ENCODE results near the gene S100A13.
"Not testable (repeated sequence)": the region's sequence is repeated elsewhere in the genome, so short reads cannot be mapped to it uniquely, and the experiment has no call there.

Gene S100A13

DNA sequence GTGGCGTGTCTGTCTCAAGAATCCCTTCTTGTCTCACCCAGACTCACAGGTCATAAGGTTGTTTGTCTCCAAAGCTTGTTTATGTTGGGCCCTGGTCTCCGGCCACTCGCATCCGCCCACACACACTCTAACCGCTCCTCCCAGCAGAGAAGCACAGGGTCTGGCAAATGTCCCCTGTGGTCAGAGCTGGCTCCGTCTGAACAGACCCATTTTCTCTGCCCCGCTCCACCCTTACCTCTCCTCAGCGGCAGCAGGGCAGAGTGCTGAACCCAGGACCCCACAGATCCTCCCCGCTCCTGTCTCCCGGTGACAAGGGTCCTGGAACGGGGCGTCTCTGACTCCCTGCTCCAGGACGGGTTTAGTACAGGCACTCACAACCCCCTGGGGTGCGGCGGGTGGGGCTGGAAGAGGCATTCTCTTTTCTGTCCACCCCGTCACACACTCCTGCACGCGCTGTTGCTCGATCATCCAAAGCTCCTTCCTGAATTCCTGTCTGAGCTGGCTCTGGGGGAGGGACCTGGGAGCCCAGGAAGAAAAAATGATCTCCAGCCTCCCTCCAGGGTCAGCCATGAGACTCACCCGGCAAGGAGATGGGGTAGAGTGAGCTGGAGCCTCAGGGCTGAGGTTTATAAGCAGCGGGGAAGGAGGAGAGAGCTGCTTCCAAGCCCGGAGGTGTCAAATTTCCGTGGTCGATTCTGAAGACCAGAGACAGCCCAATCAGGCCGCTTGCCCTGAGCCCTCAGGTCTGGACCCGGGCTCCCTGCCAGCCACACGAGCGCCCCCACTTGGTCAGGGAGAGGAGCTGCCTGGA is at the start of gene S100A13:
Gene S100A13, minus strand, starts transcription at position 602 of the 811 bp plus-strand sequence. CDS start 1,033 bp downstream, outside the sequence.
- DNase-seq: peak; percentile 82 to 98 (median 85)

DNA sequence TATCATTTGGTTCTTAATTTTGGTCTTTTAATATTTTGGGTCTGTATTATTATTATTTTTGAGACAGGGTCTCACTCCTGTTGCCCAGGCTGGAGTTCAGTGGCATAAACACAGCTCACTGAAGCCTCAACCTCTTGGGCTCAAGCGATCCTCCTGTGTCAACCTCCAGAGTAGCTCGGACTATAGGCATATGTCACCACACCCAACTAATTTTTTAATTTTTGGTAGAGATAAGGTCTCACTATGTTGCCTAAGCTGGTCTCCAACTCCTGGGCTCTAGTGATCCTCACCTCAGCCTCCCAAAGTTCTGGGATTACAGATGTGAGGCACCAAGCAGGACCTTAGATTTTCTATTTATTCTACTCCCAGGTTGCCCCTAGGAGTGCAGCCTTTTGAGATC is 46.2 kb upstream of the S100A13 start:
- no peak for DNase-seq

DNA sequence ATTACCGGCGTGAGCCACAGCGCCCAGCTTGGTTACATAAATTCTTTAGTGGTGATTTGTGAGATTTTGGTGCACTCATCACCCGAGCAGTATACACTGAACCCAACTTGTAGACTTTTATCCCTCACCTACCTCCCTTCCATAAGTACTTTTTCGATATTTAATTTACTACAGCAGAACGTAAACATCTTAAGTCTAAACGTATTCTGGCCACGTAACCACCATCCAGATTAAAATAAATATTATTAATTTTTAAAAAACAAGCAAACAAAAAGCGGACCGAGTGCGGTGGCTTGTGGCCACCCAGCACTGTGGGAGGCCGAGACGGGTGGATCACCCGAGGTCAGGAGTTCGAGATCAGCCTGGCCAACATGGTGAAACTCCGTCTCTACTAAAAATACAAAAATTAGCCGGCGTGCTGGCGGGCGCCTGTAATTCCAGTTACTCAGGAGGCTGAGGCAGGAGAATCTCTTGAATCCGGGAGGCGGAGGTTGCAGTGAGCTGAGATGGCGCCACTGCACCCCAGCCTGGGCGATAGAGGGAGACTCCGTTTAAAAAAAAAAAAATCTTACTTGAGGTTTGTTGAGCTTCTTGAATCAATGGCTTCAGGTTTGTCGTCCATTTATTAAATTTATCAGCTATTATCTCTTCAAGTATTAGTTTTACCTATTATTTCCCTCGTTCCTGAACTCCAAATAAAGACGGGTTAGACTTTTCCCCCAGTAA is 44.5 kb upstream of the S100A13 start:
- DNase-seq: peak in 2 of 3 experiments; percentile 69 to 84

DNA sequence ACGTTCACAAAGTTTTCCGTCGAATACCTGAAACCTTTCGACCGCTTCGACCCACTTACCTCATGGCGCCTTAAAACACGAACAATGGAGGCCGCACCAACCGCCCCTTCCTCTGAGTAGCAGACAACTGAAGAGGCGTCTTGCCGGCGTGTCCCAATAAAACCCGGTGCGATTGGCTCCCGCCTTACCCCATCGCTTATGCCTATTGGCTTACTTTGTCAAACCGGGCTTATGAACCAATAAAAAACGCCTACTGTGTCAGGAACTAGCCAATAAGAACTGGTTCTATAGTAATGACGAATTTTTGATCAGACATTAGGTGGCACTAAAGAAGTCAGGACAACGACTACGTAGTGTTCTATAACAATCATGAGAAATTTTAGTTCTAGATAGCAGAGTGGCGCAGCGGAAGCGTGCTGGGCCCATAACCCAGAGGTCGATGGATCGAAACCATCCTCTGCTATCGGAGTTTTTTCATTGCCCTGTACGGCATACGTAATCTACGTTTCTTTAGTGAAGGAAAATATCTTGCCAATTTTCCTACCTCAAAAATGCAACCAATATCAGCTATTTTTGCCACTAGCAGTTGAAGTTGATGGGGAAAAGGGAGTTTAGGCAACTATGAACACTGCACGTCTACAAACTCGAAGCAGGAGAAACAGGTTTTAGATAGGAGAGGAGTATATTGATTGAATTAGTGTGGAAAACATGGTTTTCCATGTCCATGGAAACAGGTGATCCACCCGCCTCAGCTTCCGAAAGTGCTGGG is 43.7 kb upstream of the S100A13 start, which contains the start of gene ILF2:
Gene ILF2, minus strand, starts transcription at position 135 of the 769 bp plus-strand sequence. Its CDS starts 71 bp downstream, at position 64.
- peak; percentile 99 to 100 (median 100) for DNase-seq

DNA sequence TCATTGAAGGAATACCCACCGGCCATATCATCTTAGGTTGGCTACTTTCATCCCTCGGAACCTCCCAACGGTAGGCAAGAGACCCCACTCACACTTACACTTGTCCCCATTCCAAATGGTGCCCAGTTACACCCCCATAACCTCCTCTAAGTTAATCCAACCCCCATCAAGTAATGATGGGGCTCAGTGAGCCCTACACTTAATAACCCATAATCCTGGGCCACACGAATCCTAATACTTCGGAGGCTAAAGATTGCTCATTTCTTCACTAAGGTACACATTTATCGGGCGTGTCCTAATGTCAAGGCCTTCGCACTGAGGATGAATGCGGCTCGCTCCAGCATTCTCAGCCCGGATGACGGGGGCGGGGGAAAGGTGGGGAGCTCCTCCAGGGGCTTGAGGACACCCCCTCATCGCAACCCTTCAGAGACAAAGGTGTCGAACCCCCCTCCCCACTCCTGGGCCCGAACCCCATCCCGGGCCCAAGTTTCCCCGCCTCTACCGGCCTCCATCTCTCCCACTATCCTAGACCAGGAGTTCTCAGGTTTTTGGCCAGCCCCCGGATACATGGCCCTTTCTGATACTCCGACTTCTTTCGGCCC is 43.1 kb upstream of the S100A13 start:
- peak in 2 of 3 experiments; percentile 26 to 53 for DNase-seq

GRCh38 chr1:153669606-153670005 is 42.3 kb upstream of the S100A13 start:
- DNase-seq: no peak

DNA sequence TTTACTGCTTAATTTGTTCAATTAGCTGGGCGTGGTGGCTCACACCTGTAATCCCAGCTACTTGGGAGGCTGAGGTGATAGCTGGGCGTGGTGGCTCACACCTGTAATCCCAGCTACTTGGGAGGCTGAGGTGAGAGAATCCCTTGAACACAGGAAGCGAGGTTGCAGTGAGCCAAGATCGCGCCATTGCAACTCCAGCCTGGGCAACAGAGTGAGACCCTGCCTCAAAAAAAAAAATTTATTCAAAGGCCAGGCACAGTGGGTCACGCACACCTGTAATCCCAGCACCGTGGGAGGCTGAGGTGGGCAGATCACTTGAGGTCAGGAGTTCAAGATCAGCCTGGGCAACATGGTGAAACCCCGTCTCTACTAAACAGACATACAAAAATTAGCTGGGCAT is 41.4 kb upstream of the S100A13 start:
- DNase-seq: not testable (repeated sequence)

- DNase-seq: no peak
These were observed 40.1 kb upstream of the S100A13 start for GRCh38 chr1:153667439-153667838.

GRCh38 chr1:153663211-153663610 is 35.9 kb upstream of the S100A13 start:
- no peak for DNase-seq

- DNase-seq: peak in 1 of 3 experiments; percentile 16
These were observed 35.0 kb upstream of the S100A13 start for GRCh38 chr1:153662269-153662668.

GRCh38 chr1:153661111-153661708 is 33.9 kb upstream of the S100A13 start:
- peak in 1 of 3 experiments; percentile 49 for DNase-seq

DNA sequence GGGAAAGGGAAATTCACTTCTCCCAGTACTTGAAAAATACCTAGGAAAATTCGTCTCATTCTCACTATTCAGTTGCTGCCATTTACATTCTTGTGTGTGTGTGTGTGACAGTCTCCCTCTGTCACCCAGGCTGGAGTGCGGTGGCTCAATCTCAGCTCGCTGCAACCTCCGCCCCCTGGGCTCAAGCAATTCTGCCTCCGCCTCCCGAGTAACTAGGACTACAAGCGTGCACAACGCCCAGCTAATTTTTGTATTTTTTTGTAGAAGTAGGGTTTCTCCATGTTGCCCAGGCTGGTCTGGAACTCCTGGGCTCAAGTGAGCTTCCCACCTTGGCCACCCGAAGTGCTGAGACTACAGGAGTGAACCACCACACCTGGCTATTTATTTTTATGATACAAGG is 32.4 kb upstream of the S100A13 start:
- no peak for DNase-seq

DNA sequence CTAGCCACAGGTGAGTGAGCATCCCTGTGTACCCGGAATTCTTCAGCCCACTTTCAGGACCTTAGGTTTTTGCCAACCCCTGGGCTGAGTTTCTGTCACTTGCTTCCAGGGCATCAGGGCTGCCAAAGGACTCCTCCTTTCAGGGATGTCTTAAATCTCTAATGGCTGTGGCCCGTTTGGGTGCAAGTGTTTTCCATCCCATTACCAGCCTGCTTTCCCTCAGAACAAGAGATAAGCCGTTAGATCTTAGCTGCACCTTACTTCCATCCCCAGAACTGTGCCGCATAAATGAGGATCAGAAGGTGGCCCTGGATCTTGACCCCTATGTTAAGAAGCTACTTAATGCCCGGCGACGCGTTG is 31.9 kb upstream of the S100A13 start:
- DNase-seq: no peak

DNA sequence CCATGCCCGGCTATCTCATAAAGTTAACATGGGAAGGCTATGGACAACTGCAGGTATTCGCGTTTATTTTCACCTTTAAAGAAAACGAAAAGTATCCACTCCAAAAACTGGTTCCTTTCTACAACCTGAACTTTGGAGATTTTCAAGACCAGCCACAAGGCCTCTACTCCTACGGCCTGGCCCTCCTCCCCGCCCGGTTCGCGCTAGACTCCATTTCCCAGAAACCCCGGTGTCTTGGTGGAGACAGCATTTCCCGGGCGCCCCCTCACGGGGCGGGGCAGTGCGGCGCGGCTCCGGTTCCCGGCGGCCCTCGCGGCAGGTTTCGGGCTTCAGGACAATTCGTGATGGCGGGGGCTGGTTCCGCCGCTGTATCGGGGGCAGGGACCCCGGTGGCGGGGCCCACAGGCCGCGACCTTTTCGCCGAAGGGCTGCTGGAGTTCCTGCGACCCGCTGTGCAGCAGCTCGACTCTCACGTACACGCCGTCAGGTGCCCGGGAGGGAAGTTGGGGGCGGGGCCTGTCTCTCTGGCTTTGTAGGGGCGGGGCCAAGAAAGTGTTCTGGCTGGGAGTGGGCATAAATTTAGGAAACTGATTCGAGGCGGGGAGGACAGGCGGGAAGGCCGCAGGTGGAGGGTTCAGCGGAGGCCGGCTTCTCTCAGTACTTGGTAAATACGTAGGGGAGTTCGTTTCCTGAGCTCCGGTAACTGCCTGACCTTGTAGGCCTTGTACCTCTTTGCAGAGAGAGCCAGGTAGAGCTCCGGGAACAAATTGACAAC is 31.3 kb upstream of the S100A13 start, which contains the start of gene SNAPIN:
Gene SNAPIN, plus strand, starts transcription at position 304 of the 775 bp plus-strand sequence. Its CDS starts 41 bp downstream, at position 345.
- DNase-seq: peak; percentile 93 to 97 (median 94)

DNA sequence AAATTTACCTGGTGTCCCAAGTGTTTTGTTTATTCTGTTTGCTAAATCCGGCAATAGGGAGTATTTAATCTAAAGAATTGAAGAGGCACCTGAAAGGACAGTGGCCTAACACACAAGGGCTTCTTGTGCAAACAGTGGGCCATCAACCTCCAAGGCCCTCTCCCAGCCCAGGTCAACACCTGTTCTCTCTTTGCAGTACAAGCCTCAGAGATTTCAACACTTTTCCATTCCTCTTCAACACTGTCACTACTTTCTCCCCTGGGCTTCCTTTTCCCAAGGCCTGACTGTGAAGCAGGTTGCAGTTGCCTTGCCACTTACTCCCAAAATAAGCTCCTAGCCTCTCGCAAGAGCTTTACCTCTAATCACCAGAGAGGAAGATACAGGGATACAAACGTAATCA is 28.0 kb upstream of the S100A13 start:
- DNase-seq: peak in 1 of 3 experiments; percentile 35

- DNase-seq: no peak
These were observed 25.6 kb upstream of the S100A13 start for GRCh38 chr1:153652805-153653500.

DNA sequence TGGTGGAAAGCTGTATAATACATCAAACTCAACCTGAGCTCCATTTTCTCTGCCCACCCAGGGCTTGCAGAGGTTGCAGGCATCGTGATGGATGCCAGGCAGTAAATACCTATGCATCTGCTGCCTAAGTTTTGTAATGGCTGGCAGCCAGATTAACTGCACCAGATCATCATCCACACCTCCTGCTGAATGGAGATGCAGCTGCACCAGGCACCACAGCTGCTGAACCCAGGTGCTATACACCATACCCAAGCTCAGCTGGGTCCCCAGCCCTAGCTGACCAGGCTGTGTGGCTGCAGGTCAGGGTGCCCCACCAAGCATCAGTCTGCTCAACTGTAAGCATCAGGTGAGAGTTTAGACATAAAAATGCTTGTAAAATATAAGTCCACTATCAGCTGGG is 24.5 kb upstream of the S100A13 start:
- no peak for DNase-seq

GRCh38 chr1:153649863-153650235 is 22.5 kb upstream of the S100A13 start:
- no peak for DNase-seq

DNA sequence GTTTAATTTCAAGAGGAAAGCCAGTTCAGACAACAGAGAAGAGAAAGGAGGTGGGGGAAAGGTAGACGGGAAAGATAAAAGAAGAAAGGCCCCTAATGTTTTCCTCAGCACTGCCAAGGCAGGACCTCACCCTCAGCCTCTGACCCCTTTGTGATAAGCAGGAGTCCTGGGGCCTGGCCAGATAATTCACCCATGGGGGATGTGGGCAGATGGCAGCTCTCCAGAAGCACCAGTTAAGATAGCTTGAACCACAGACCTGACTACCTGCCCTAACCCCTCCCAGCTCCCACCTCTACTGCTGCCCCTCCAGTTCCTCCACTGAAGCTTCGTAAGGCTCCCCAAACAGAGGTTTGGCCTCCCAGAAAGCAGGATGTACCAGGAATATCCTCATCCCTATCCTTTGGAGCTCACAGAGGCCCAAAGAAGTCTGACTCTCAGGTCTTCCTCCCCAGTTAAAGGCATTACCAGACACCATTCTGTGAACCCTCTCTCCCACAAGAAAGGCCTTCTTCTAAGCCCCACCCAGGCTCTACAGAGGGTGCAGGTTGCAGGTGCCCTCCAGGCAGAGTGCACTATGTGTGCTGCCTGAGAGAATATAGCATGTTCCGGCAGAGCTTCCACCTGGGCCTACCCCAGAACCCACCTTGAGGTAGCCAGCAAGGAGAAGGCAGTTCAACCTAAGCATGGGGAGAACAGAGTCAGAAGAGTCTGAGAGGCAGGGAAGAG is 22.0 kb upstream of the S100A13 start:
- DNase-seq: no peak

All from NCI-H1417 (cell line).